HK-2 (cell line): ENCODE measurements around the gene TATDN2.
"Not testable (repeated sequence)": the region's sequence is repeated elsewhere in the genome, so short reads cannot be mapped to it uniquely, and the experiment has no call there.

ENCODE experiments used
- DNase-seq: peaks from one replicate; pipeline ENCODE4 v3.0.0-alpha.2; 2018; ENCODE audit not compliant: unreplicated experiment

The TATDN2 gene

DNA sequence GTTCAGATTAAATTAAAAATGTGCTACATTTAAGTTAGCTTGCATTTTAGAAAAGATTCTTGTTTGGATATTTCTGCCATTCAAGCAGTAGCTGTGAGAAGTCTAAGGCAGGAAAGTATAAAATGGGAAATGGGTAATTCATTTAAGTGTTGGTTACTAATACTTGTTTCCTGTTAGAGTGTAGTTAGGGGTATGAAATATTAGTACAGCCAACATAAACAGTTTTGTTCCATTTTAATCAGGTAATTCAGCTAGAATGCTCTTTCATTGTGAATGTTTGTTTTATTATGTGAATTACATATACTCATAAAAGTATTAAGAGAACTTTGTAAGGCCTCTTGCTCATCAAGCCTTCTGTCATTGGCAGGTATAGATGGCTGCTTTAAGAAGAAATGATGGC, 19.9 kb downstream of the TATDN2 start:
- no peak for DNase-seq

DNA sequence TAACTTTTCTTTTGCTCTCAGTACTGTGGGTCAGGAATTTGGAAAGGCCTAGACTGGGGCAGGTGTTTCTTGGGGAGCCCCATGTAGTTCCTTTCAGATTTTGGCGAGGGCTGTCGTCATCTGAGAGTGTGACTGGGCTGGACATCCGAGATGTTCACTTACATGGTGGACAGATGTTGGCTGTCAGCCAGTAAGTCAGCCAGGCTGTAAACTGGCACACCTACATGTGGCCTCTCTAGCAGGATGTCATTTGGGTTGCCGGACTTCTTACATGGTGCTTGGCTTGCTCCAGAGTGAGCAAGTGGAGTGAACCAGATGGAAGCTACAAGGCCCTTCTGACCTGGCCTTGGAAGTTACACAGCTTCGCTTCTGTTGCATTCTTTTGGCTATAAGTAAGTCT, 20.7 kb downstream of the TATDN2 start:
- no peak for DNase-seq

DNA sequence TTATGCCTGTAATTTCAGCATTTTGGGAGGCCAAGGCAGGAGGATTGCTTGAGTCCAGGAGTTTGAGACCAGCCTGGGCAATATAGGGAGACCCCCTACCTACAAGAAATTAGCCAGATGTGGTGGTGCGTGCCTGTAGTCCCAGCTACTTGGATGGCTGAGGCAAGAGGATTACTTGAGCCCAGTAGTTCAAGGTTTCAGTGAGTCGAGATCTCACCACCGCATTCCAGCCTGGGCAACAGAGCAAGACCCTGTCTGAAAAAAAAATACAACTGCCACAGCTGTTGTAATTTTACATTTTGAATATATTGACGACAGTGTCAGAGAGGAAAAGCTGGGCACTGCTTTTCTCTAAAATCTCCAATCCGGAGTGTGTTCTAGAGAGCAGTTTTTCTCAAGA, 21.2 kb downstream of the TATDN2 start:
- DNase-seq = no peak

DNA sequence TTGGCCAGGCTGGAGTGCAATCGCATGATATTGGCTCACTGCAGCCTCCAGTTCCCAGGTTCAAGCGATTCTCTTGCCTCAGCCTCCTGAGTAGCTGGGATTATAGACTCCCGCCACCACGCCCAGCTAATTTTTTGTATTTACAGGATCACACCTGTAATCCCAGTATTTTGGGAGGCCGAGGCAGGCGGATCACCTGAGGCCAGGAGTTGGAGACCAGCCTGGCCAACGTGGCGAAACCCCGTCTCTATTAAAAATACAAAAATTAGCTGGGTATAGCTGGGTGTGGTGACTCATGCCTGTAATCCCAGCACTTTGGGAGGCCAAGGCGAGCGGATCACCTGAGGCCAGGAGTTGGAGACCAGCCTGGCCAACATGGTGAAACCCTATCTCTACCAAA, 24.2 kb downstream of the TATDN2 start:
- DNase-seq = not testable (repeated sequence)

DNA sequence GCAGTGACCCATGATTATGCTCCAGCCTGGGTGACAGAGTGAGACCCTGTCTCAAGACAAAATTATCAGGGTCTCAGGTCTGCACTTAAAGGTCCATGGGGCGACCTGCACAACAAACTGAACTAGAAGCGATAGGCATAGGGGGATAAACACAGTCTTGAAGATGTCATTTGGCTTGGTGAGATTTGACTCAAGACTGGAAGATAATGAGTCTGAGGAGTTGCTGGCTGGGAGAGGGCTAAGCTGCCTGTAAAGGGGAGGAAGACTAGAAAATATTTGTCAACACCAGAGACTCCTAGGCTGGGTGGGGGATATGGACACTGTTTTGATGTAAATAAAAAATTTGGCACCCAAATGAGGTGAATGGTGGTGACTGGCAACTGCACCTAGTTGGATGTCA, 24.7 kb downstream of the TATDN2 start:
- DNase-seq = no peak

DNA sequence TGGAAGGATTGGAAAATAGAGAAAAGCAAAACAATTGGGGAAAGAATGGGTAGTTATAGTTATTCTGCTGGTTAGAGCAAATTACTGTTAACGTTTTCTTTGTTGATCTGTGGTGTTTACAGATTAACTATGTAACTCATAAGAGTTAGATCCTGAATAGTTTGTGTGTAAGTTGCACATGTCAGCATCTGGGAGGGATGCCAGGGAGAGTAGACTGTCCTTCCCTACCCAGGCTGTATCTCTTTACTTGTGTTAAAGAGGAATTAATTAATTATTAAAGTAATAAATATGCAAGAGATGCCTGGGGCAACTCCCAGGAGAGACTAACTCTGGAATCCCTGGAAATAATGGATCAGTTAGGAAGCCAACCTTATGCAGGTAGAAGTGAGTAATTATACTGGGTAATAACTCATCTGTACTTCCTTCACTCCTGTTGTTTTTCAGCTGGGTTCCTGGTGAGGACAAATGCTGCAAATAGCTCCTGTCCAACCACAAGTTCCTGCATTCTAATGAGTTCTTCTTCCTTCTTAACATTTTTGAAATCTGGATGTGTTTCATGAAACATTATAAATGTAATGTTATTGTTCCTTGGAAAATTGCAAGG, 25.5 kb downstream of the TATDN2 start:
- DNase-seq = no peak

DNA sequence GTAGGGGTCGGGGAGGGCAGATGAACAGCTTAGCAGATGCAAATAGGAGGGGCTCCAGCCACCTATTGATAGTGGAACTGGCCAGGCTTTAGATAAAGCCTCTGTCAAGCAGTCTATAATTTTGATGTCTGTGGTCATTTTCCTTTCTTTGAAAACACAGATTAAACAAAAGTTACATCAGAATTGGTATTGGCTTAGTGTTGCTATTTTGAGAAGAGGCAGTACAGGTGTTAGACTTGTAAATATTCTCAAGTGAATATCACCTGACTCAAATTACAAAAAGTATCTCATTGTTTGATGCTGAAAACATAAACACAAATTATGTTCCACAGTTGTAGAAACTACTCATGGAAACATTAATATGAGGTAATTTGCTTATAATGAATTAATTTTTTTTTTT, 26.3 kb downstream of the TATDN2 start:
- no peak for DNase-seq

DNA sequence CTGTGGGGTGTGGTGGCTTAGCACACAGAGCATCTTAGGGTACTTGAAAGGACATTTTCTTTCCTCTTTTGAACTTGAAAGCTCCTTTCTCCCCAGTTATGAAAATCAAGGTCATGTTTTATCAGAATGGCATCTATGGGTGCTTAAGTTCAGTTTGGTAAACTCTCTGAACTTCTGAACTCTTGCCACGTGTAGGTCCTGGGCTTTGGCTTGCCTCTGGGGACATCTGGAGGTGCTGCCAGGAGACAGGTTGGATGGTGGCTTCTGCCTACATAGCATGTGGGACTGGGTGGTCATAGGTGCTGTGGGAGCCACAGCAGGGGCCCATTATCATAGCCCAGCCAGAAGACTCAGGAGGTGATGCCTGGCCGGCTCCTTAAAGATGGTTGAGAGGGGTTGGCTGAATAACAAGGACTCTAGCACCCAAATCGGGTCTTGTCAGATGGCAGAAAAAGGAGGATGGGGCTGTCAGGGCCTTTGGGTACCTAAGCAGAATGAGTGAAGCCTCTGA, 28.9 kb downstream of the TATDN2 start:
- DNase-seq = no peak

DNA sequence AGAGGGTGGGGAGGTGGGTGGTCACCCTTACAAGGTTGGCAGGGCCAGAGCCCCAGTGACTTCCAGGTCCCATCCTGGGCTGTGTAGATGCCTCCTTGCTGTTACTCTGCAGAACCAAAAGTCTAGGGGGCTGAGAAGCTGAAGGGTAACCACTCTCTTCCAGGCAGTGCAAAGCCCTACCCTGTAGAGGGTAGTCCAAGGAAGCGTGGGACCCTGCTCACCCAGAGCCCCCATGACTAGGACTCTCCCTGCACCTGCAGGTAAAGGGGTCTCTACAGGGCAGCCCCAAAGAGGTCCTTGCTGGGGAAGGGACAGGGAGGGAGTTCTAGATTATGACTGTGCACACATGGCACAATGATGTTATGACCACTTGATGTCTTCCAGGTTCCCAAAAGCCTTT, 30.2 kb downstream of the TATDN2 start:
- no peak for DNase-seq

DNA sequence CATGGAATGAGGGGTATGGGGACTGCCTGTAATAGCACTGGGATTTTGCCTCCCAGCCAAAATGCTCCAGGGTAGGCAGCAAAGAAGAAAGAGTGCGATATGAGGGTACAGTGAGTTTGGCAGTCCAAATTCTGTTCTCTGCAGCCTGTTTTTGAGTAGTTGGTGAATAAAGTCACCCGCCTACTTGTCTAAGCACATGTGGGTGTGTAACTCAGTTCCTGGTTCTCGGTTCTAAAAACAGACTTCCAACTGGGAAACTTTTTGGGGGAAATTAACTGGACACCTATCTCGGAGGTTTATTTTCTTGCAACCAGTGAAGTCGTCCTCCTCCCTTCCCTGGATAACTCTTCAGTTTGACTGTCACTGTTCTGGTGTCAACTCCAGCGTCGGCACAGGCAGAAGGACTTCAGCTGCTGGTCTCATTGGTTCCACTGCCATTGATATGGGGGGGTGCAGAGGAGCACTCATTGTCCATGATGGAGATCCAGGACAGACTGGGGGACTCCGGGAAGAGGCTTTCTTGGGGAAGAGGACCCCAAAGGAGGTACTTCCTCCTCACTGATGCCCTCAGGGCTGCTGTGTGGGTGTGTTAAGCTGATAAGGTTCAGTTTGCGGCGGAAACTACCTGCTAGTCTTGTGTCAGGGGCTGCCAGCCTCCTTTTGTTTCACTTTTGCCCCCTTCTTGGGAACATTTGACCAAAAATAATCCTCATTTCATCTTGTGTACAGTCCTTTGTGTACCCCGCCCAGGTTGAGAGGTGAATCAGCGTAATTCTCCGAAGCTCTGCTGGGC, 31.3 kb downstream of the TATDN2 start:
- no peak for DNase-seq

DNA sequence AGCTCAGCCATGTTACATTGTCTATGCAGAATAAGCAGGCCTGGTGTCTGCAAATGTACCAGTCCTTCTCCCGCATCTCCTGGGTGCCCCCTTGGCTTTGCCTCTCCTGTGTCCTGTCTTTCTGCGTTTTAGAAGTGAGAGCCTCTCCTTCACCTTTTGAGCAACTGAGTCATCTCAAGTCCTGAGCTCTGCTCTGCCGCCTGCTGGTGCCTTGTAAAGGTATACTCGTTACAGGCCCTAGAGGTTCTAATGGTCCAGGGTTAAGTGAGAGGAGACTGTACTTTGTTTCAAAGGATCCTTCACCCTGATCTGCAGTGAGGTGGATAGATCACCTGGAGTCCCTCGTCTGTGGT, 31.9 kb downstream of the TATDN2 start:
- no peak for DNase-seq

DNA sequence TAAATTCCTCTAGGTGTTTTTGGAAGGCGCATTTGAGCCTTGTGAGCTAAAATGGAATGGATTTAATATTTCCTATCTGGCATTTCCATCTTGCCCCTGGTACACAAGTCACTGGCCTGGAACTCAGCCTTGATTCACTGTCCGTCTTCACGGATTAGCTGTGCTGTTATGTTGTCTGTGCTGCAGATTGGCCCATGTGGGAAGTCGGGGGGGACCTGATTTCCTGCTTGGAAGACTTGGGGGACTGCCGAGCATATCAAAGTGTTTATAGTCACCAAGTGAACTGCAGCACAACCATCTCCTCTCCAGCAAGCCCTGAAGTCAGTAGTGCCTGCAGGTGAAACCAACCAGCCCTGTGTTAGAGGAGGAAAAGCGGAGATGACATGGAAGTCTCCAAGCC, 32.3 kb downstream of the TATDN2 start:
- no peak for DNase-seq

DNA sequence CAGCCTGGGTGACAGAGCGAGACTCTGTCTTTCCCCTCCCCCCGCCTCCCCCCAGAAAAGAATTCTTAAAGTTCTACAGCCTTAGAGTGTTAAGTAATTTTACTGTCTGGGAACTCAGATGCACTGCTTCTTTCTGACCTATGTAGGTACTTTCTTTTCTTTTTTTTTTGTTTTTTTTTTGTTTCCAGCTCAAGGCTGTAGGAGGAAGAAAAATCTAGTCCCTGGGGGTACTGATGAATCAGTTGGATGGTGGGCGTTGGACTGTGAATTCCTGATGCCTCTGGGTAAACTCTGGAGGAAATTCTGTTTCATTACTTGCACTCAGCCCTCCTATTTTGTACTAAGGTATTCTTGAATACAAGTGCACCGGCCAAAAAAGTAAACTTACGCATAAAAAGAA, 33.7 kb downstream of the TATDN2 start:
- DNase-seq = no peak

DNA sequence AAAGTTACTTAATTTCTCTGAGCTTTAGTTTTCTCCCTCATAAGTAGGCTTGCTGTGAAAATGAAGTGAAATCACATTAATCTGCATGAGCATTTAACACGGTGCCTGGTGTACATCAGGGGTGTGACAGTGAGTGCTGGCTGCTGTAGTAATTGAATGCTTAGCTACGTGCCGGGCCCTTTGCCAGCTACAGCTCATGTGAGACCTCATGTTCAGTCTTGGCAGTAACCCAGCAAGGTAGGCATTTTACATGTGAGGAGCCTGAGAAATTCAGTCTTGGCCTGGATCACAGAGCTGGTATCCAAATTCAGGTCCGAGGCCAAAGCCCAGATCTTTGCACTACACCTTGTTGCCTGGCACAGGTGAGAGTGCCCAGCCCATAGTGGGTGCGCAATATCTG, 35.4 kb downstream of the TATDN2 start:
- DNase-seq = no peak

DNA sequence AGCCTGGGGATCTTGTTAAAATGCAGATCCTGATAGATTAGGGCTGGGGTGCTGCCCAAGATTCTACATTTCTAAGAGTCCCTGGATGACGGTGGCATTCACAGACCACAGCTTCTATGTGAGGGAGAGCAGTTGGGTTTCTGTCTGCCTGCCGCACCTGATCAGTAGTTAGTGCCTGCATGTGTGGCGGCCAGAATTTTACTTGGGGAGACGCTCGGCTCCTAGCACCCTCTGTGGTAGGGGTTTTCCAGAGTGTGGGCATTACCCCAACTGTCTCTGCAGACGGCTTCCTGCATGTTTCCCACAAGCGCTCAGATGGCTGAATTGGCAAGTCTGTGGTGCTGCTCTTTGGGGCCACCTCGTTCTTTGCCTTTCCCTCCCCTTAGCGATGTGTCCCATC, 36.2 kb downstream of the TATDN2 start:
- DNase-seq = no peak

DNA sequence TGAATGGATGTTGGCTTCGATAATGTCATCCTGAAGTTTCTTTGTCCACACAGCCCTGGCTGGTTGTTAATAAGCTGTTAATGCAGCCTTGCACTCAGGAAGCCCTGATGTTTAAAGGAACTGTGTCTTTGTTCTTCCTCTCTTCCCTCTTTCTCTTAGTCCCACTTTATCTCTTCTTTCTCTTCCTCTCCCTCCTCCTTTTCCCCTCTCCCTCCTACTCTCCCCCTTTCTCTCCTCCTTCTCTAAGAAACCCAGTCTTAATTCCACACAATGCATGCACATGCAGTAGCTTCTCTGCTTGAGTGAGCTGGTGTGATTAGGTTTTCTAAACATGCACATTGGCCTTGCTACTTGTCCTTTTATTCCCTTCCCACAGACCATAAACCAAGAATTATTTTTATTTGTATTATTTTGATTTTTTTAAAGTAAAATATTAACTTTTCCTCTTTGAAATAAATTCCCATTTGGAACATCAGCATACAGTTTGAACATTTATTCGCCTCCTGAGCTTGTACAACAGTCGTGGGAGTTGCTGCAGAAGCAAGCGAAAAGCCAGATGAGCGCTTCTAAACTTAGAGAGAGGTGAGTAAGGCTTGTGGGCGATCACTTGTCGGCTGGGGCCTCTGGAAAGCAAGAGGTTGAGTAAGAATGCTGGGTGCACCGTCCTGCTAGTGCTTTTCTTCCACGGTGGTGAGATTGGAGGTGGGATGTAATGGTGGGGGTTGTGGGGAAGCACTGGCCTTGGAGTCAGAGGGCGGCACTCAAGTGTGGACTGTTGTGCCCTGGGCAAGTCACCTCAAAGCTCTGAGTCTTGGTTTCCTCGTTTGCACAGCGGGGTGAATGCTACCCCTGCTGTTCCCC, 37.2 kb downstream of the TATDN2 start:
- DNase-seq = no peak

DNA sequence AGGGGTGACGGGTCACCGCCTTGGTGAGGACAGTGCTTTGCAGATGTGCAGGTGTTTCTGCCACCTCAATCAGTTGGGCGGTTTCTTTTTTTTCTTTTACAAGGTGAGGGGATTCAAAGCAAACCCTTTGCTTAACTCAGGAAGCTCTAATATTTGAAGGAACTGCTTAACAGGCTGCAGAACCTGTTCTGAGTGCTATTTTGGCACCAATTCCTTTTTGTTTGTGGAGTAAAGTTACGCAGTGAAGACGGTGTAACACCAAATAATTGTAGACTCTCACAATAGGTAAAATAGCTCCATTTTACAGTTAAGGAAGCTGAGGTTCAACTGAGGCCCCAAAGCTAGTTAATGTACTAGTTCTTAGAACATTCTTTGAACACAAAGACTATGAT, 37.9 kb downstream of the TATDN2 start:
- DNase-seq = no peak

DNA sequence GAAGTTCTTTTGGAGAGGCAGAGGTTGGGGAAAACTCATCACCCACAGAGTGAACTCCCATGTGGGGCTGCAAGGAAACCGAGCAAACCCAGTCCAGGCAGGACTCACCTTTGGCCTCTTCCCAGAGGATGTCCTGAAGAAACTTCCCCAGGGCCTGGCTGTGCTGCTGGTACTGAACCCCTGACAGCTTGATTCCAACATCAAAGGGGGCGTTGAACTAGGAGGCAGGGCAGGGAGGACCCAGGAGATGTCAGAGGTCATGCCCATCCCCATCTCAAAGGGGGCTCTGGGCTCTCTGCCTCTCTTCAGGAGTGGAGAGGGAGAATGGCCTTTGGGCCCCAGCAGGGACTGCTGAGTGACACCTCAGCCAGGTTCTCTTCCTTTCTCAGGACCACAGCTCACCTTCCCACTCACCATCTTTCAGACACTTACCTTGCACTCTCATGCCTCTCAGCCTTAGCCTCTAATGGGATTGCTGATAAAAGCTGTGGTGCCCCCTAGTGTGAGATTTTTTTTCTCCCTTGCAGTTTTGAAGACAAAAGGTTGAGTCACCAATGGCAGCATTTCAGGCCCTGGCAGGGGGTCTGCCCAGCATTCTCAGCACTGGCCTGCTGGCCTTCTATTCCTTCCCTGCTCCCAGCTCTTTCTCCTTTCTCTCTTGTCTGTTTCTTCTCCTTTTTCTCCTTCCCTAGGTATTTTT, 38.5 kb downstream of the TATDN2 start:
- peak; percentile 24 for DNase-seq

DNA sequence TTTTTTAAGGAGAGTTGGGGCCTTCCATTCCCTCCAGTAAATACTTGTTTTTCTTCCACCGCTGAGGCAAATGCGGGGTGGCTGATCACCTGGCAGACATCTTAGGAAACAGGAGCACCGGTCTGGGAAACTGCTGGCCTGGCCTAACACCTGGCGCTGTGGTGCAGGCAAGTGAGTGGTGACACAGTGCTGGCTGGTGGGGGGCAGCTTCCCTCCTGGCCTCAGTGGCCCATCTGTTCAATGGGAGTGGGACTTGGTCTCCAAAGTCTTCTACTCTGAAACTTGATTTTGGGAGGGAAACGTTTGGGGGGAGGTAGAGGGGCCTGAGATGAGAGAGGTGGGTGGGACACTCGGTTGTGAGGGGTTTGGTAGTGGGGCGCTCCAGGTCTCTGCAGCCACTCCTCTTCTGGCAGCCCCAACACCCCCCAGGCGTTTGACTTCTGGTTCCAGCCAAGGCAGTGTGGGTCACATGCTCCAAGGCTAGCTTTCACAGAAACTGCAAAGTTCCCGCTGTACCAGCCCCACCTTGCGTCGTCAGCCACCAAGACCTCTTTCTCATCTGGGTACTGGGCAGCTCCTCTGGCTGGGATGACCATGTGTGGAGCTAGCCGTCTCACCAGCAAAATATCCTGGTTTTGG, 39.8 kb downstream of the TATDN2 start:
- no peak for DNase-seq

DNA sequence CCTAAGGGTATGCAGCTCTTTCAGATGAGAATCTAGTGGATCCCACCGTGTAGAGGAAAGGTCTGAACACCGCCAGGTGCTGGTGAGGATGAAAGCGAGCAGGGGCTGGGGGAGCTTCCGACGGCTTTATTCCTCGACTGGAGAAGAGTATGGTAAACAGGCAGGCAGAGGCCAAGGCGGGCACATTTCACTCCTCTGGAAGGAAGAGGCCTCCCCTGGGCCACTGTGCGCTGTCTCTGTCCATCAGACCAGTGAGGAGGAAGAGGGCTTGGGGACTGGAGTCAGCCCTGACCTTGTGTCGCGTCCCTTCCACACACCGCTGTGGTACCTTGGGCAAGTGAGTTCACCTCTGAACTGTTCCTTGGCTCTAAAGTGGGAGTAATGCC, 40.3 kb downstream of the TATDN2 start:
- no peak for DNase-seq

DNA sequence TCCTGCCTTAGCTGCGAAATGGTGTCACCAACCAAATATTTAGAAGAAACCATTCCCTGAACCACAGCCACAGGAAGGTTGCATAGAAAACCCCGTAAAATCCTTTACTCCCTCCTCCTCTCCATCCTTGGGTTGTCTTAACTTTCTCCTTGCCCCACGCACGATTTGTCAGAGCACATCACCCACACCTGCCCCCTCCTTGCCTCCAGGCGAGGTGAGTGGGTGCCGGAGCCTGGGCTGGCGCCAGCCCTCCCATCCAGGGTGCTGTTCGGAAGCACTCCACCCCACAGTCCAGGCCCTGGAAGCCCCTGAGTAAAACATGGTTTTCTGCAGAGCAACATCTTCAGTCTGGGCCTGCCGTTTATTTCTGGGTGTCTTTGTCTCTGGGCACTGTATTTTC, 40.8 kb downstream of the TATDN2 start:
- no peak for DNase-seq
